Caco-2 (cell line): ENCODE measurements around the gene ZNF274. TPM values are rescaled to one million over a fixed set of nuclear protein-coding genes. Genes with fewer than 3 reads are reported as not detected.
A peak's percentile ranks its signal among the peaks of the same experiment; 100 is the strongest.
"Not testable (repeated sequence)": the region's sequence is repeated elsewhere in the genome, so short reads cannot be mapped to it uniquely, and the experiment has no call there.

Source experiments
- Bru-seq: library from RNA; stranded (reverse); fragments of 400-500 nt; gene quantifications from one replicate; lab custom pipeline; 2021; lab: Mats Ljungman, UMichigan
- BruChase-seq, 2 experiments: library from RNA; stranded (reverse); fragments of 400-500 nt; gene quantifications; one replicate each; lab custom pipeline; 2021; lab: Mats Ljungman, UMichigan
- BruUV-seq: library from RNA; stranded (reverse); fragments of 400-500 nt; replicated peaks from 2 replicates; lab custom pipeline; 2021; lab: Mats Ljungman, UMichigan
- CTCF ChIA-PET: fragments of 300-600 bp; sonication (Branson Sonifier 250); formaldehyde crosslinking; loops from one replicate; lab custom pipeline; 2022; ENCODE audit warnings: antibody characterized with exemption; lab: Charles Lee
- POLR2A ChIA-PET: fragments of 300-600 bp; sonication (Branson Sonifier 250); formaldehyde crosslinking; loops from one replicate; lab custom pipeline; 2022; ENCODE audit warnings: antibody characterized with exemption; lab: Charles Lee
- DNase-seq, 2 experiments: peaks; one replicate each; pipeline versions ENCODE4 v3.0.0 to v3.0.0-alpha.2; 2020 to 2022
- H3K27me3 ChIP-seq: replicated peaks from 2 replicates; pipeline ENCODE4 v1.6.0; 2011; ENCODE audit warnings: low read length; ENCODE audit not compliant: control insufficient read depth, insufficient read depth
- H3K36me3 ChIP-seq: 2 replicates; pipeline ENCODE4 v1.5.1; 2011; ENCODE audit warnings: low read length; ENCODE audit not compliant: control insufficient read depth, insufficient read depth
- H3K4me1 ChIP-seq: fragments of 250-450 bp; sonication (Bioruptor Pico); 2 replicates; pipeline ENCODE4 v1.5.1; 2020; ENCODE audit warnings: mild to moderate bottlenecking
- H3K4me3 ChIP-seq: 2 replicates; pipeline ENCODE4 v1.5.1; 2011; ENCODE audit warnings: low read depth, mild to moderate bottlenecking, control low read depth, low read length
- H3K9me3 ChIP-seq: fragments of 250-450 bp; sonication (Bioruptor Pico); 2 replicates; pipeline ENCODE4 v1.5.1; 2020; ENCODE audit warnings: mild to moderate bottlenecking, moderate library complexity
- H3K27ac Mint-ChIP-seq: one replicate; pipeline ENCODE4 v1.8.0; 2022; ENCODE audit warnings: mixed read lengths; ENCODE audit not compliant: unreplicated experiment
- H3K27me3 Mint-ChIP-seq: one replicate; pipeline ENCODE4 v1.8.0; 2022; ENCODE audit warnings: mixed read lengths; ENCODE audit not compliant: insufficient read depth, unreplicated experiment
- H3K36me3 Mint-ChIP-seq: one replicate; pipeline ENCODE4 v1.8.0; 2022; ENCODE audit warnings: mild to moderate bottlenecking, mixed read lengths; ENCODE audit not compliant: insufficient read depth, unreplicated experiment
- H3K4me1 Mint-ChIP-seq: one replicate; pipeline ENCODE4 v1.8.0; 2022; ENCODE audit warnings: low read depth, mixed read lengths; ENCODE audit not compliant: unreplicated experiment
- H3K4me3 Mint-ChIP-seq: one replicate; pipeline ENCODE4 v1.8.0; 2022; ENCODE audit warnings: mild to moderate bottlenecking, moderate library complexity, mixed read lengths; ENCODE audit not compliant: unreplicated experiment
- H3K9me3 Mint-ChIP-seq: one replicate; pipeline ENCODE4 v1.8.0; 2022; ENCODE audit warnings: mixed read lengths; ENCODE audit not compliant: unreplicated experiment
- CTCF ChIP-seq, 2 experiments: fragments of 200-600 bp in 1 of 2; IDR thresholded peaks; 1 replicate in 1 of 2; 2 replicates in 1 of 2; pipeline versions ENCODE4 v1.5.1 to v1.8.0; 2011 to 2022; ENCODE audit warnings: antibody characterized with exemption in 1 of 2, control low read depth in 1 of 2, inconsistent platforms in 1 of 2, low read depth in 1 of 2, low read length in 1 of 2, mild to moderate bottlenecking in 1 of 2, moderate library complexity in 1 of 2; ENCODE audit not compliant: insufficient read depth in 1 of 2, severe bottlenecking in 1 of 2, unreplicated experiment in 1 of 2
- intact Hi-C: fragments of 100-400 bp; cut with micrococcal nuclease; formaldehyde crosslinking; loops from one replicate; pipeline ENCODE4 v1.10.0; 2022; ENCODE audit not compliant: unreplicated experiment
- long read RNA-seq: library from polyadenylated mRNA; stranded (forward); transcript quantifications from one replicate; pipeline ENCODE4 v2.0.0, GENCODE V29; 2022
- total RNA-seq: library from RNA; stranded (reverse); gene quantifications from 2 replicates; pipeline ENCODE4 v1.2.3, GENCODE V29; 2022

Gene ZNF274
- total RNA-seq (19.9 and 21.6 TPM in 2 replicates), Bru-seq, nascent RNA (percentile 73 among the genes with signal in this experiment), BruChase-seq, experiment 1, labeled RNA remaining after a 2-hour chase (percentile 70 among the genes with signal in this experiment), BruChase-seq, experiment 2, labeled RNA remaining after a 6-hour chase (percentile 71 among the genes with signal in this experiment)
- long read RNA-seq, full-length matches to known transcripts: 16 of 27 reads
- long read RNA-seq, partial matches to known transcripts: 3 of 27 reads
- long read RNA-seq, other reads (novel, unspliced or antisense): 8 of 27 reads

GRCh38 chr19:58182989-58183816 lies at the start of gene ZNF274:
ZNF274 (plus strand) TSS chr19:58183061; CDS start chr19:58183966, 905 bp downstream.
- Mint-ChIP-seq H3K27me3 (no peaks in the 10 kb centered on the region), H3K9me3 (peaks cover 25% of the 10 kb centered on the region), H3K36me3 (peaks cover 86% of the 10 kb centered on the region), H3K4me1 (no peaks in the 10 kb centered on the region), H3K27ac (peak within 1 kb of the TSS; percentile 95), H3K4me3 (peak within 1 kb of the TSS; percentile 86)
- peak; percentile 96 to 97 for DNase-seq
- H3K4me1 ChIP-seq: 0 out of 2 replicates have a peak, but pooled peaks cover 3% of the 10 kb centered on the region
- no TSS peak for BruUV-seq
- peaks cover 6% of the 10 kb centered on the region; the same call in 1 of the 2 replicates for H3K36me3 ChIP-seq
- CTCF ChIA-PET: interaction anchor here (0.5 to 0.6 kb wide), 3 partner anchors 124 to 1850 kb away, joined by 3 read pairs; no protein-coding TSS in a partner anchor
- intact Hi-C loops: loop anchor here (2.0 to 5.0 kb wide), 3 partner anchors 46 to 180 kb away; partner anchors contain the start of genes ZNF544, ZNF606 and ZNF8
- POLR2A ChIA-PET: interaction anchor here (0.6 to 1.7 kb wide), 6 partner anchors 45 to 268 kb away, joined by 3 to 4 read pairs (median 3); partner anchors contain the start of genes ZNF324B and ZNF497
- H3K4me3 ChIP-seq: peak within 1 kb of the TSS; percentile 72
- H3K27me3 ChIP-seq: no peaks in the 10 kb centered on the region
- TF ChIP-seq CTCF (IDR thresholded peaks at IDR 0.05; ENCODE audit: insufficient read depth in 1 of 2, low read depth in 1 of 2, low read length in 1 of 2, severe bottlenecking in 1 of 2, unreplicated experiment in 1 of 2): no peak
- H3K9me3 ChIP-seq: peaks cover 60% of the 10 kb centered on the region

GRCh38 chr19:58134244-58134643 lies 48.6 kb upstream of the ZNF274 start:
- intact Hi-C loops: no loop called here
- no peaks in the 10 kb centered on the region for H3K27me3 ChIP-seq
- H3K27me3 Mint-ChIP-seq: no peaks in the 10 kb centered on the region
- H3K36me3 ChIP-seq: peaks cover under 1% of the 10 kb centered on the region; the same call in 1 of the 2 replicates
- no peak overlapping the region for H3K4me3 Mint-ChIP-seq
- H3K4me1 ChIP-seq: no peaks in the 10 kb centered on the region
- ChIA-PET CTCF (no interaction called here), POLR2A (no interaction called here)
- H3K9me3 Mint-ChIP-seq: peaks cover 58% of the 10 kb centered on the region
- H3K27ac Mint-ChIP-seq: no peak overlapping the region
- no peak for DNase-seq
- H3K4me1 Mint-ChIP-seq: no peaks in the 10 kb centered on the region
- H3K4me3 ChIP-seq: no peak overlapping the region
- no TSS peak for BruUV-seq
- H3K9me3 ChIP-seq: peaks cover 49% of the 10 kb centered on the region
- TF ChIP-seq CTCF (IDR thresholded peaks at IDR 0.05; ENCODE audit: insufficient read depth in 1 of 2, low read depth in 1 of 2, low read length in 1 of 2, severe bottlenecking in 1 of 2, unreplicated experiment in 1 of 2): no peak
- H3K36me3 Mint-ChIP-seq: peaks cover 69% of the 10 kb centered on the region

GRCh38 chr19:58145849-58146248 lies 37.0 kb upstream of the ZNF274 start:
- Histone ChIP-seq H3K9me3 (peaks cover 56% of the 10 kb centered on the region), H3K27me3 (no peaks in the 10 kb centered on the region), H3K4me1 (peaks cover 10% of the 10 kb centered on the region), H3K36me3 (no peaks in the 10 kb centered on the region), H3K4me3 (no peak overlapping the region)
- Mint-ChIP-seq H3K36me3 (peaks cover 40% of the 10 kb centered on the region), H3K27ac (no peak overlapping the region), H3K4me1 (no peaks in the 10 kb centered on the region), H3K9me3 (peaks cover 40% of the 10 kb centered on the region), H3K27me3 (no peaks in the 10 kb centered on the region), H3K4me3 (no peak overlapping the region)
- no TSS peak for BruUV-seq
- POLR2A ChIA-PET: no interaction called here
- TF ChIP-seq CTCF (IDR thresholded peaks at IDR 0.05; ENCODE audit: insufficient read depth in 1 of 2, low read depth in 1 of 2, low read length in 1 of 2, severe bottlenecking in 1 of 2, unreplicated experiment in 1 of 2): no peak
- CTCF ChIA-PET: no interaction called here
- DNase-seq: no peak
- intact Hi-C loops: no loop called here

- H3K9me3 Mint-ChIP-seq: peaks cover 44% of the 10 kb centered on the region
- H3K27me3 Mint-ChIP-seq: not testable (repeated sequence)
These were observed 35.4 kb upstream of the ZNF274 start for GRCh38 chr19:58147475-58147874.

More at GRCh38 chr19:58147475-58147874, 35.4 kb upstream of the ZNF274 start:
- H3K4me3 Mint-ChIP-seq, POLR2A ChIA-PET, H3K4me1 Mint-ChIP-seq, H3K27me3 ChIP-seq, H3K27ac Mint-ChIP-seq, H3K36me3 ChIP-seq, CTCF ChIA-PET, H3K4me3 ChIP-seq, intact Hi-C loops, DNase-seq, BruUV-seq: not testable (repeated sequence)
- H3K36me3 Mint-ChIP-seq: peaks cover 44% of the 10 kb centered on the region
- H3K9me3 ChIP-seq: peaks cover 57% of the 10 kb centered on the region
- H3K4me1 ChIP-seq: peaks cover 14% of the 10 kb centered on the region
